Left renal cortex interstitium (tissue), 4 donors: Measurements from ENCODE around the gene EIF3B. TPM values are rescaled to one million over a fixed set of nuclear protein-coding genes. Genes with fewer than 3 reads are reported as not detected.
"Not testable (repeated sequence)": the region's sequence is repeated elsewhere in the genome, so short reads cannot be mapped to it uniquely, and the experiment has no call there.

Experiments
- DNase-seq, 4 donors: peaks; one replicate each; pipeline ENCODE4 v3.0.0-alpha.2; 2013; ENCODE audit warnings: low read depth in 4 of 4, low spot score in 2 of 4, missing footprints in 1 of 4
- polyA plus RNA-seq, 4 donors: library from polyadenylated mRNA; unstranded; fragments of 120-200 nt; gene quantifications; one replicate each; pipeline ENCODE4 v1.2.1, GENCODE V29; 2013; ENCODE audit not compliant: insufficient read length in 4 of 4

The EIF3B gene
- polyA plus RNA-seq, 4 donors, result 136 to 174 (median 148) TPM

- no peak for DNase-seq
Observed at GRCh38 chr7:2374830-2375728, 20.5 kb downstream of the EIF3B start.

GRCh38 chr7:2376351-2377154, 21.9 kb downstream of the EIF3B start:
- no peak for DNase-seq

GRCh38 chr7:2377492-2377891, 22.9 kb downstream of the EIF3B start:
- DNase-seq, result not testable (repeated sequence)

GRCh38 chr7:2378125-2378524, 23.5 kb downstream of the EIF3B start:
- not testable (repeated sequence) for DNase-seq

GRCh38 chr7:2379161-2379560, 24.5 kb downstream of the EIF3B start:
- no peak for DNase-seq

GRCh38 chr7:2379821-2380450, 25.3 kb downstream of the EIF3B start:
- no peak for DNase-seq

- no peak for DNase-seq
Observed at GRCh38 chr7:2380461-2380860, 25.8 kb downstream of the EIF3B start.

GRCh38 chr7:2381227-2381626, 26.6 kb downstream of the EIF3B start:
- DNase-seq, result no peak

- DNase-seq, result no peak
Observed at GRCh38 chr7:2381881-2382509, 27.4 kb downstream of the EIF3B start.

- DNase-seq, result no peak
Observed at GRCh38 chr7:2383543-2384274, 29.1 kb downstream of the EIF3B start.

- DNase-seq, result no peak
Observed at GRCh38 chr7:2384354-2385243, 30.0 kb downstream of the EIF3B start.

- not testable (repeated sequence) for DNase-seq
Observed at GRCh38 chr7:2386122-2386521, 31.5 kb downstream of the EIF3B start.

- DNase-seq, result no peak
Observed at GRCh38 chr7:2386964-2387669, 32.5 kb downstream of the EIF3B start.

GRCh38 chr7:2387897-2388636, 33.4 kb downstream of the EIF3B start:
- no peak for DNase-seq

- no peak for DNase-seq
Observed at GRCh38 chr7:2388637-2388954, 34.0 kb downstream of the EIF3B start.

- DNase-seq, result not testable (repeated sequence)
Observed at GRCh38 chr7:2390020-2390816, 35.6 kb downstream of the EIF3B start.

- DNase-seq, result no peak
Observed at GRCh38 chr7:2393706-2394105, 39.1 kb downstream of the EIF3B start.
